ENCODE results near the gene MROH2A.

The MROH2A gene

DNA sequence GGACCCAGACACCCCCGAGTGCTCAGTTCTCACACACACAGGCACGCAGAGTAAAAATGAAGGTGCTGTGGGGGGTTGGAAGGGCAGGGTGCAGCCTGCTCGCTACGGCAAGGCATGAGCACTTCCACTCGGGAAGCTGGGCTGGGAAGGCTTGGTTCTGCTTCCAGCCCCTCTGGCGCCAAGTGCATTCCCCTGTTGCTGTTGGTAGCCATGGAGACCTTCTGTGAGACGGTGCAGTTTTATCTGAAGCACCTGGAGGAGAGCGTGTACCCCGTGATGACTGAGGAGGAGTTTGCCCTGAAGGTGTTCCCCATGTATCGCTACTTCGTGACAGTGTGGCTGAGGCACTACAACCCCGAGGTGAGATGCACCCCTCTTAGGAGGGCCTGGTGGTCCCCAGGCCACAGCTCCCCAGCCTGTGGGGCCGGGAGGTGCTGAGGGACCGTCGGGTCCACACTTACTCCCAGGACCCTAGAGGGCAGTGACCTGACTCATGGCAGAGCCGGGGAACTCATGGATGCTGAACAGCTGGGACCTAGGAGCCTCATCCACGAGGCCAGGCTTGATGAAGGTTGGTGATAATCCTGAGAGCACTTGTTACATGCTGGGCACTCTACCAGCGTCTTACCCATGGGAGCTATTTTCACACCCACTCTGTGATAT lies 15.5 kb downstream of the MROH2A start:
- H3K27ac ChIP-seq = no peak overlapping the region
- DNase-seq (ENCODE audit: low read depth, low spot score) = no peak
- TF ChIP-seq POLR2AphosphoS5 (IDR thresholded peaks at IDR 0.05; ENCODE audit: borderline replicate concordance, low read depth, low read length) = no peak
- no peaks in the 10 kb centered on the region for H3K9me3 ChIP-seq (ENCODE audit: low read depth, low read length)
- peaks cover 7% of the 10 kb centered on the region; the same call in 1 of the 2 replicates for H3K36me3 ChIP-seq (ENCODE audit: insufficient read depth, low read length)
- H3K4me3 ChIP-seq = peak overlapping the region; percentile 67
- H3K9ac ChIP-seq (ENCODE audit: insufficient read length) = no peak overlapping the region

DNA sequence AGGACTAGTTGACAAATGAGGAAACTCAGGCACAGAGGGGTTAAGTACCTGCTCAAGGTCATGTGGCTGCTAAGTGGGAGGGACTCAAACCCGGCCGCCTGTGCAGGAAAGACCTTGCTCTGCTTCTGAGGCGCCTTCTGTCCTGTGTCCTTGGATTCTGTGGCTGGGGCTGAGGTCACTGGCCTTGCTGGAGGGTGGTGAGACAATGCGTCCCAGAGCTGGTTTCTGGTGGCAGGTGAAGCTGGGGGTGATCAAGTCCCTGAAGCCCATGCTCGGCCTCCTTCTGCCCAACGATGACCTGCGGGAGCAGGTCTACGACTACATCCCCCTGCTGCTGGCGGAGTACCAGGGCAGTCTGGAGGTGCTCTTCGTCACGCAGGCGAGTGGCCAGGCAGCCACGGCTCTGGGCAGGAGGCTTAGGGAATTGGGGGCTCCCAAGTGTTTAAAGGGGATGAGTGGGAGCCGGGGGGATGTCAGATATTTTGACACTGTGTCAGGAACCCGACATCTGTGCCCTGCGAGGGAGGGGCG lies 16.1 kb downstream of the MROH2A start:
- Histone ChIP-seq H3K27ac (no peak overlapping the region), H3K4me3 (no peak overlapping the region), H3K9me3 (ENCODE audit: low read depth, low read length) (no peaks in the 10 kb centered on the region), H3K9ac (ENCODE audit: insufficient read length) (no peak overlapping the region), H3K36me3 (ENCODE audit: insufficient read depth, low read length) (peaks cover 7% of the 10 kb centered on the region; the same call in 1 of the 2 replicates)
- no peak for DNase-seq (ENCODE audit: low read depth, low spot score)
- no peak for TF ChIP-seq POLR2AphosphoS5 (IDR thresholded peaks at IDR 0.05; ENCODE audit: borderline replicate concordance, low read depth, low read length)
- TF ChIP-seq FOXP2 (optimal IDR thresholded peaks at IDR 0.05; ENCODE audit: control extremely low read depth, extremely low read length, insufficient read depth) = no peak
- no peak for TF ChIP-seq EZH2 (IDR thresholded peaks at IDR 0.05)

DNA sequence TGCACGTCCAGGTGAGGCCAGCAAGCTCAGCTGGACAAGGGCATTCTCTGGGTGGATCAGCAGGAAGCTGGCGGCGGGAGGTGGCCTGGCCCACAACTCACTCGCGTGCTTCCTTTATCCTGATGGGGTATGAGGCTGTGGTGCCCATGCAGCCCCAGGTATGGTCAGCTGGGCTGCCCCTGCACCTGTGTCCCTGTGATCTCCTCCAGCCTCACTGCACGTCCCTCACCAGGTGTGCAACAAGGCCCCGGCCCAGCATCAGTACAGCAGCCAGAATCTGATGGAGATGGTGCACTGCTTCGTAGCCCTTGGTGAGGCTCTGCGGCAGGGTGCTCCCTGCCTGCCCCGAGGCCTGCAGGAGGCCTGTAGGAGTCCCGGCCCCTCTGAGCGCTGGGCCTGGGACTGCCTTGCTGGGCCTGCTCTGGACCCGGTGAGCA lies 17.6 kb downstream of the MROH2A start:
- peaks cover 7% of the 10 kb centered on the region; the same call in 1 of the 2 replicates for H3K36me3 ChIP-seq (ENCODE audit: insufficient read depth, low read length)
- H3K27ac ChIP-seq = no peak overlapping the region
- H3K9me3 ChIP-seq (ENCODE audit: low read depth, low read length) = no peaks in the 10 kb centered on the region
- no peak overlapping the region for H3K9ac ChIP-seq (ENCODE audit: insufficient read length)
- DNase-seq (ENCODE audit: low read depth, low spot score) = no peak
- H3K4me3 ChIP-seq = no peak overlapping the region
- no peak for TF ChIP-seq POLR2AphosphoS5 (IDR thresholded peaks at IDR 0.05; ENCODE audit: borderline replicate concordance, low read depth, low read length)
- no peak for TF ChIP-seq EZH2 (IDR thresholded peaks at IDR 0.05)
- TF ChIP-seq FOXP2 (optimal IDR thresholded peaks at IDR 0.05; ENCODE audit: control extremely low read depth, extremely low read length, insufficient read depth) = no peak

DNA sequence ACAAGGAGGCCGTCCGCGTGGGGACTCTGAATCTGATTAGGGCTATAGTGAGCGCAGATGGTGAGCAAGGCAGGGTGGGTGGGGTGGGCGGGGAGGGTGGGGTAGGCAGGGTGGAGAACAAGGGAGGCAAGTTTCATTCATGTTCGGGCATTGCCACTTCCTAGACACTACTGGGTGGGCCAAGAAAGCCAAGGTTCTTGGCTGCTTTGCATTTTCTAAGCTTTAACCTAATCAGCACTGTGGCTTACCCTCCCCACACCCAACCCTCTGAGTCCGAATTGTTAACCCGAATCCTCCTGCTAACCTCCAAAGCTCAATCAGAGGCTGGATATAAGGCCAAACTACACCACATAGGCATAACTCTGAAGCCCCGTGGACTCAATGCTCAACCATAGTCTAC lies 18.1 kb downstream of the MROH2A start:
- Histone ChIP-seq H3K4me3 (no peak overlapping the region), H3K9ac (ENCODE audit: insufficient read length) (no peak overlapping the region), H3K9me3 (ENCODE audit: low read depth, low read length) (no peaks in the 10 kb centered on the region), H3K27ac (no peak overlapping the region; the same call in 1 of the 2 replicates), H3K36me3 (ENCODE audit: insufficient read depth, low read length) (peaks cover 7% of the 10 kb centered on the region; the same call in 1 of the 2 replicates)
- no peak for TF ChIP-seq EZH2 (IDR thresholded peaks at IDR 0.05)
- no peak for TF ChIP-seq POLR2AphosphoS5 (IDR thresholded peaks at IDR 0.05; ENCODE audit: borderline replicate concordance, low read depth, low read length)
- no peak for TF ChIP-seq FOXP2 (optimal IDR thresholded peaks at IDR 0.05; ENCODE audit: control extremely low read depth, extremely low read length, insufficient read depth)
- DNase-seq (ENCODE audit: low read depth, low spot score) = no peak

DNA sequence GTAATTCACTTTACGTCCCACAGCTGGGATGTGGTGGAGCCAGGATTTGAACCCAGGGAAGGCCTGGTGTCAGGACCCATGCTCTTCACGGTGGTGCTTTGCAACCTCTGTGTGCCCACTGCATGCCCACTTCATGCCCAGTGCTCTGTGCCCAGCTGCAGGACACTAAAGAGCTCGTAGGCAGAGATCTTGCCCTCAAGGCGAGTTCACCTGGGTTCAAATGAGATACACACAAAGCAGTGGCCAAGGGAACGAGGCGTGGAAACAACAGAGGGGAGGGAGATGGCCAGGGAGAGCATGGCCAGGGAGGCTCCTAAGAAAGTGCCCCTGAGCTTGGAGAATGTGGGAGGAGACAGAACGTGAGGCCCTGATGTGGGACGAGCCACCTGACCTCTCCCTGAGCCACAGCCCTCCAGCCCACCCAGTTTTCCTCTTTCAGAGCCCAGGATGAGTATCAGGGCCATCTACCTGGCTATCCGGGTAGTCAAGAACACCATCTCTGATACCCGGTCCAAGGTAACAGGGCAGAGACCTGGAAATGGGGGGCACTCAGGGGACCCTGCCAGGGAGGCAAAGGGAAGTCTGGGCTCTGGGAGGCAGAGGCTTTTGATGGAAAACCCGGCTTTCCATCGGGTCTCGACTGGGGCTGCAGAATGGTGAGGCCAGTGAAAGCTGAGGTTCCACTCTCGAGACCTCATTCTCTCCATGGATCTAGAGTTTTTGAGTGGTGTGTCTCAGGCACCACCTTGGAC lies 20.4 kb downstream of the MROH2A start:
- H3K4me3 ChIP-seq = no peak overlapping the region
- peaks cover 2% of the 10 kb centered on the region; the same call in 1 of the 2 replicates for H3K36me3 ChIP-seq (ENCODE audit: insufficient read depth, low read length)

DNA sequence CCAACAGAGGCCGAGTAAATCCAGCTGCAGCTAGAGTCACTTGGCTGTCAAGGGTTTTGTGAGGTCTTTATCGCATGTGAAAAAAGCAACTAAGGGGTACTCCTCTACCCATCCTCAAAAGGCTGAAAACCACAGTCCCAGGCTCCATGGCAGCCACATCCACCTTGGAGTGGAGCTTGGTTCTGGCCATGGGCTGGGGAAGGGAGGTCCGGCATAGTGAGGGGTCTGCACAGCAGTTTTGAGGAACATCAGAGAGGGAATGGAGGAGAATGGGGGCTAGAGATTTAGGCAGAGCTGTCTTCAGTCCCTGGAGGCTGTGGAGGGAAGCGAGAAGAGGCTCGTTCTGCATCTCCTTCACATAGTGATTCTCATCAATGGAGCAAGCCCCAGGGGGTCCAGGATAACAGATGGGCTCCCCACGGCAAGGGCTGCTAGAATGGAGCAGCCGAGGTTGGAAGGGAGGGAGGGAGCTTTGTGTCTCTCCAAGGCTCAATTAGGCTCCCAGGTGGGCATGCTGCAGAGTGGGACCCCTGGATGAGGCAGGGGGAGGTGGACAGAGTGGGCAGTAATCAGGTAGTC lies 21.0 kb downstream of the MROH2A start:
- DNase-seq (ENCODE audit: low read depth, low spot score) = no peak
- TF ChIP-seq FOXP2 (optimal IDR thresholded peaks at IDR 0.05; ENCODE audit: control extremely low read depth, extremely low read length, insufficient read depth) (no peak), EZH2 (IDR thresholded peaks at IDR 0.05) (no peak)
- Histone ChIP-seq H3K9me3 (ENCODE audit: low read depth, low read length) (no peaks in the 10 kb centered on the region), H3K27ac (no peak overlapping the region), H3K4me3 (no peak overlapping the region), H3K36me3 (ENCODE audit: insufficient read depth, low read length) (peaks cover 2% of the 10 kb centered on the region; the same call in 1 of the 2 replicates), H3K9ac (ENCODE audit: insufficient read length) (no peak overlapping the region)

More for the DNA sequence above, 20.4 kb downstream of the MROH2A start:
- TF ChIP-seq EZH2 (IDR thresholded peaks at IDR 0.05) (no peak), FOXP2 (optimal IDR thresholded peaks at IDR 0.05; ENCODE audit: control extremely low read depth, extremely low read length, insufficient read depth) (no peak), POLR2AphosphoS5 (IDR thresholded peaks at IDR 0.05; ENCODE audit: borderline replicate concordance, low read depth, low read length) (no peak)
- Histone ChIP-seq H3K27ac (no peak overlapping the region), H3K9ac (ENCODE audit: insufficient read length) (no peak overlapping the region), H3K9me3 (ENCODE audit: low read depth, low read length) (no peaks in the 10 kb centered on the region)
- no peak for DNase-seq (ENCODE audit: low read depth, low spot score)

DNA sequence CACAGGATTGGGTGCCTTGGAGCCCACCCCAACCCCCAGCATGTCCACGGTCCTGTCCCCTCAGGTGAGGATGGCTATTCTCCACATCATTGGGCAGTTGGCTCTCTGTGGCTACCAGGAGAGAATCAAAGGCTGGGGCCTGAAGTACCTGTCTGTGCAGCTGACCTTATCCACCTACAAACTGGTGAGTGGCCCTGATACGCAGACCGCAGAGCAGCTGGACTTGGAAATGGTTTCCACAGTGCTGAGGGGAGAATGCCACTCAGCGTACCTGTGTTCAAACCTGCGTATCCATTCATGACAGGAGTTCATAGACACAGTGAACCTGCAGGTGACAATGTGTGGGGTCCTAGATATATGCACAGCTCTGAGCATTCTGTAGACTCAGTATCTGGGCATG lies 21.6 kb downstream of the MROH2A start:
- TF ChIP-seq FOXP2 (optimal IDR thresholded peaks at IDR 0.05; ENCODE audit: control extremely low read depth, extremely low read length, insufficient read depth) (no peak), POLR2AphosphoS5 (IDR thresholded peaks at IDR 0.05; ENCODE audit: borderline replicate concordance, low read depth, low read length) (no peak), EZH2 (IDR thresholded peaks at IDR 0.05) (no peak)
- H3K9ac ChIP-seq (ENCODE audit: insufficient read length) = no peak overlapping the region
- no peaks in the 10 kb centered on the region for H3K9me3 ChIP-seq (ENCODE audit: low read depth, low read length)
- DNase-seq (ENCODE audit: low read depth, low spot score) = no peak
- no peak overlapping the region for H3K4me3 ChIP-seq
- H3K27ac ChIP-seq = no peak overlapping the region
- H3K36me3 ChIP-seq (ENCODE audit: insufficient read depth, low read length) = peaks cover 2% of the 10 kb centered on the region; the same call in 1 of the 2 replicates

DNA sequence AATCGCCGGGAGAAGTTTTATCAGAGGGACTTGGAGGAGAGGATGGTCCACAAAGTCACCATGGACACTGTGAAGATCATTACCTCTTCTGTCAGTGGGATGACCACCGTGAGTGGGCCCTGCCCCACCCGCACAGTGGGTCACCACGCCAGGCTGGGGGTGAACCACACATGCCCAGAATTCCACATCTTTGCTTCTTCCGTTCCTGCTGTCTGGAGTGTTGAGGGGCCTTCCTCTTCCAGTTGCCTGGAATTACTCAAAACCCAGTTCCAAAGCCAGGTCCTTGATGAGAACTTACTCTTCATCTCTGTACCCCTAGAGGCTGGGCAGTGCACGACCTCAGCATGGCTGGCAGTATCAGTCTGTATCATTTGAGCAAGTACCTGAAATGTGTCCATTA lies 22.1 kb downstream of the MROH2A start:
- TF ChIP-seq EZH2 (IDR thresholded peaks at IDR 0.05) (no peak), POLR2AphosphoS5 (IDR thresholded peaks at IDR 0.05; ENCODE audit: borderline replicate concordance, low read depth, low read length) (no peak), FOXP2 (optimal IDR thresholded peaks at IDR 0.05; ENCODE audit: control extremely low read depth, extremely low read length, insufficient read depth) (no peak)
- H3K9me3 ChIP-seq (ENCODE audit: low read depth, low read length) = no peaks in the 10 kb centered on the region
- H3K27ac ChIP-seq = no peak overlapping the region
- no peak overlapping the region for H3K9ac ChIP-seq (ENCODE audit: insufficient read length)
- H3K36me3 ChIP-seq (ENCODE audit: insufficient read depth, low read length) = no peaks in the 10 kb centered on the region; the same call in 1 of the 2 replicates
- no peak for DNase-seq (ENCODE audit: low read depth, low spot score)
- no peak overlapping the region for H3K4me3 ChIP-seq

Data from SK-N-MC (cell line).